Trophoblast cell (in vitro differentiated cells and primary cell): Measurements from ENCODE around the gene CFAP92.
A peak's percentile ranks its signal among the peaks of the same experiment; 100 is the strongest.

Source experiments
- DNase-seq, 2 donors: peaks; one replicate each; pipeline ENCODE4 v3.0.0-alpha.2; 2016
- H2AFZ ChIP-seq: 2 replicates; pipeline ENCODE4 v1.6.1; 2013; ENCODE audit warnings: low read length, moderate library complexity, mild to moderate bottlenecking; ENCODE audit not compliant: insufficient read depth, poor library complexity
- H2AK5ac ChIP-seq: 2 replicates; pipeline ENCODE4 v1.6.1; 2013; ENCODE audit warnings: mild to moderate bottlenecking, low read length
- H2BK120ac ChIP-seq: 2 replicates; pipeline ENCODE4 v1.6.1; 2013; ENCODE audit warnings: low read length, mild to moderate bottlenecking, moderate library complexity; ENCODE audit not compliant: insufficient read depth, poor library complexity
- H2BK12ac ChIP-seq: 2 replicates; pipeline ENCODE4 v1.6.1; 2013; ENCODE audit warnings: mild to moderate bottlenecking, low read length, moderate library complexity
- H2BK5ac ChIP-seq: 2 replicates; pipeline ENCODE4 v1.6.1; 2013; ENCODE audit warnings: low read length, low read depth, moderate library complexity, mild to moderate bottlenecking; ENCODE audit not compliant: poor library complexity
- H3K14ac ChIP-seq: 2 replicates; pipeline ENCODE4 v1.6.1; 2013; ENCODE audit warnings: mild to moderate bottlenecking, low read length
- H3K18ac ChIP-seq: 2 replicates; pipeline ENCODE4 v1.6.1; 2013; ENCODE audit warnings: mild to moderate bottlenecking, low read length
- H3K23ac ChIP-seq: 2 replicates; pipeline ENCODE4 v1.6.1; 2013; ENCODE audit warnings: low read length
- H3K27ac ChIP-seq: 2 replicates; pipeline ENCODE4 v1.5.1; 2013; ENCODE audit warnings: low read depth, mild to moderate bottlenecking, inconsistent platforms, low read length, moderate library complexity
- H3K27me3 ChIP-seq: 2 replicates; pipeline ENCODE4 v1.6.1; 2013; ENCODE audit warnings: inconsistent platforms, mild to moderate bottlenecking, low read length, moderate library complexity; ENCODE audit not compliant: insufficient read depth
- H3K36me3 ChIP-seq, 2 experiments: 1 replicate in 1 of 2; 2 replicates in 1 of 2; pipeline ENCODE4 v1.6.1; 2013; ENCODE audit warnings: low read length in 2 of 2, mild to moderate bottlenecking in 2 of 2, moderate library complexity in 1 of 2; ENCODE audit not compliant: insufficient read depth in 2 of 2, control insufficient read depth in 1 of 2
- H3K4ac ChIP-seq: 2 replicates; pipeline ENCODE4 v1.6.1; 2013; ENCODE audit warnings: low read depth, mild to moderate bottlenecking, low read length, moderate library complexity
- H3K4me1 ChIP-seq, 2 experiments: 1 replicate in 1 of 2; 2 replicates in 1 of 2; pipeline ENCODE4 v1.6.1; 2013; ENCODE audit warnings: low read length in 2 of 2, mild to moderate bottlenecking in 2 of 2, moderate library complexity in 1 of 2; ENCODE audit not compliant: insufficient read depth in 2 of 2, control insufficient read depth in 1 of 2
- H3K4me2 ChIP-seq: 2 replicates; pipeline ENCODE4 v1.6.1; 2013; ENCODE audit warnings: inconsistent platforms, mild to moderate bottlenecking, low read length, moderate library complexity
- H3K4me3 ChIP-seq: 2 replicates; pipeline ENCODE4 v1.5.1; 2013; ENCODE audit warnings: mild to moderate bottlenecking, low read depth, low read length, inconsistent platforms
- H3K79me1 ChIP-seq: one replicate; pipeline ENCODE4 v1.6.1; 2013; ENCODE audit warnings: low read length
- H3K79me2 ChIP-seq: 2 replicates; pipeline ENCODE4 v1.6.1; 2013; ENCODE audit warnings: low read length, mild to moderate bottlenecking; ENCODE audit not compliant: control insufficient read depth, insufficient read depth, poor library complexity
- H3K9ac ChIP-seq: 2 replicates; pipeline ENCODE4 v1.6.1; 2013; ENCODE audit warnings: mild to moderate bottlenecking, low read length
- H3K9me3 ChIP-seq: 2 replicates; pipeline ENCODE4 v1.6.1; 2013; ENCODE audit warnings: low read depth, mild to moderate bottlenecking, control low read depth, inconsistent platforms, low read length; ENCODE audit not compliant: insufficient read depth
- H4K12ac ChIP-seq: 2 replicates; pipeline ENCODE4 v1.6.1; 2013; ENCODE audit warnings: low read depth, mild to moderate bottlenecking, low read length, moderate library complexity
- H4K8ac ChIP-seq: 2 replicates; pipeline ENCODE4 v1.6.1; 2013; ENCODE audit warnings: low read depth, mild to moderate bottlenecking, low read length, moderate library complexity
- H4K91ac ChIP-seq: one replicate; pipeline ENCODE4 v1.6.1; 2013; ENCODE audit warnings: low read depth, mild to moderate bottlenecking, low read length, moderate library complexity
- WGBS: extraction: QIAGEN DNeasy Blood & Tissue Kit; methylation state at CpG from one replicate; pipeline ENCODE4 v1.1.7; 2013; ENCODE audit warnings: missing lambda C conversion rate; ENCODE audit not compliant: insufficient read length, insufficient coverage; ENCODE audit errors: extremely low coverage; 5-methylcytosine and 5-hydroxymethylcytosine counted together

CFAP92 gene

DNA sequence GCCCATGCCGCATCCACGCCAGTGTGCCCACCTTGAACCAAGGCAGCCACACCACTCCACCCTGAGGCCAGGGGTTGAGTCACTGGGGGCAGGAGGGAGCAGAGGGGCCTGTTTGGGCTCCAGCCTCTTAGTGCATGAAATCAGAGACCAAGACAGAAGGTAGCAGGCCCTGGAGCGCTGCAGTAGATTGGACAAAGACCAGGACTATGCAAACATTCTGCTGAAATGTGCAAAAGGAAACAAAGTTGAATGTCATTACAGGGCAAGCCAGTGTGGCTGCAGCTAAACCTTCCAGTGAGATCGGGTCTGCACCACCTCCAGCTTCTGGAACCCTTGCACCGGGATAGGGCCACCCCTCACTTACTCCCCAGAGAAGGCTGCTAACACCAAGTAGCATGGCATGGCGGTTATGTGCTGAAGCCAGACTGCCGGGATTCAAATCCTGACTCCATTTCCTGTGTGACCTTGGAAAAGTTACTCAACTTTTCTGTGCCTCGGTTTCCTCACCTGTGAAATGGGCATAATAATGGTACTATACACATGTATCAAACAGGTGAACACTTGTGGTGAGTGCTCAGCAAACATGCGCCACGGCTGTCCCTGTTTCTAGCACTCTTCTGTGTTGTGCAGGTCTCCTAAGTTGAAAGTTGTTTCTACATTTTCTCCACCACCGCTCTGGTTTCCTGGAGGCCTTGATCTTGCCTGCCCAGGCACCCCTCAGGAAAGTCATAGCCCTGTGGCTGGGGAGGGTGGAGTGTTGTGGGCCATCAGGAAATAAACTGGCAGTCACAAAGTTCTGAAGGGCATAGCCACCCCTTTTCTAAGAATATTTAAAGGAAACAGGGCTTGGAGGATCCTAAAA is 41.7 kb upstream of the CFAP92 start:
- Histone ChIP-seq H3K9me3 (peaks cover 3% of the 10 kb centered on the region), H3K79me2 (no peaks in the 10 kb centered on the region), H2BK5ac (no peak overlapping the region), H4K91ac (no peak overlapping the region), H2AK5ac (no peak overlapping the region), H2BK12ac (no peak overlapping the region), H4K12ac (no peak overlapping the region), H3K27ac (no peak overlapping the region), H3K4ac (no peak overlapping the region), H3K14ac (no peak overlapping the region), H4K8ac (no peak overlapping the region), H3K36me3 (no peaks in the 10 kb centered on the region), H2BK120ac (no peak overlapping the region), H3K23ac (no peak overlapping the region), H3K4me1 (no peaks in the 10 kb centered on the region), H3K79me1 (no peaks in the 10 kb centered on the region), H3K4me2 (no peak overlapping the region), H2AFZ (no peak overlapping the region), H3K18ac (no peak overlapping the region), H3K9ac (no peak overlapping the region), H3K4me3 (peak overlapping the region; percentile 7), H3K27me3 (no peaks in the 10 kb centered on the region)
- DNase-seq, result no peak
- WGBS, result no CpG with 5 or more reads among the region's 11 CpGs

DNA sequence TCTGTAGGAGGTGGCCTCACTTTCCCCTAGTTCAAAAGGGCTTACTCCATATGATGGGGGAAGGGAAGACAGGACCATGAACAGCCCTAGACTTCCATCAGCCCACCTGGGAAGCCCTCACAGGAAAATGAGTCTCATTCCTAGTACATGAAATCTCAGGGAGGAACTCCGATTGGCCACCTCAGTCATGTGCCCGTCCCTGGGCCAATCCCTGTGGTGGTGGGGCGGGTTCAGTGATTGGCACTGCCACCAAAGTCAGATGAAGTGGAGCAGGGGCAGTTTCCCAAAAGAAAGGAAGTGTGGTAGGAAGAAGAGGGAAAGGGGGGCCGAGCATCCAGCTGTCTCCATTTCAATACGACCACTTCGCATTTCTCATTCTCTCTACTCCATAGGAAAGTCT is 40.8 kb upstream of the CFAP92 start:
- no CpG with 5 or more reads among the region's 6 CpGs for WGBS
- Histone ChIP-seq H4K91ac (no peak overlapping the region), H3K9ac (no peak overlapping the region), H2BK120ac (no peak overlapping the region), H2BK5ac (no peak overlapping the region), H3K9me3 (peaks cover 3% of the 10 kb centered on the region), H2AFZ (no peak overlapping the region), H3K4ac (no peak overlapping the region), H3K27ac (no peak overlapping the region), H3K18ac (no peak overlapping the region), H3K14ac (no peak overlapping the region), H3K4me1 (no peaks in the 10 kb centered on the region), H3K79me1 (no peaks in the 10 kb centered on the region), H2AK5ac (no peak overlapping the region), H2BK12ac (no peak overlapping the region), H3K23ac (no peak overlapping the region), H3K4me2 (no peak overlapping the region), H4K8ac (no peak overlapping the region), H3K79me2 (no peaks in the 10 kb centered on the region), H3K27me3 (no peaks in the 10 kb centered on the region), H4K12ac (no peak overlapping the region), H3K4me3 (no peak overlapping the region), H3K36me3 (no peaks in the 10 kb centered on the region)
- DNase-seq, result no peak

DNA sequence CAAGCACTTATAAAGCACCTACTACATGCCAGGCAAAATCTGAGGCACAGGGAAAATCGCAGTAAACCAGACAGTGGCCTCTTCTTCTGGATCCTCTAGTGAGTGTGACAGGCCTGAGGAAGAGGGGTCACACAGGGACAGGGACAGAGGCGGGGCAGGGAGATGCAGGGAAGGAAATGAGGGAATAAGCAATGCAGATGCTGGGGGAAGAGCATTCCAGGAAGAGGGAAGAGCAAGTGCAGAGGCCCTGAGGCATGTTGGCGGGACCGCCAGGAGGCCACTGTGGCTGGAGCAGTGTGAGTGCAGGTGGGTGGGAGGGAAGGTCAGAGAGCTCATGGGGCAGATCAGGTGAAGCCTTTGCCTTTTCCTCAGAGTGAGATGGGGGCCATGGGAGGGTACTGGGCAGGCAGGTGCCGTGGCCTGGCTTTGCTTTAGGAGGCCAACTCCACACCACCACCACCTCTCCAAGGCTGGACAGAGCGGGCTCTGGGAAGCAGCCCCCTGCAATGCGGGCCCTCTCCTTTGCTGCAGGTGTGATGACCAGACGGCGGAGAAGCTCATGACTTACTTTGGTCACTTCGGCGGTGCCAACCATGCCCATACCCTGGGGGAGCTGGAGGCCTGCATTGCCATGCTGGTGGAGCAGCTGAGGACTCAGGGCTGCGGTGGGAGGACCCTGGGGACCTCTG is 39.9 kb upstream of the CFAP92 start:
- WGBS, result no CpG with 5 or more reads among the region's 12 CpGs
- no peaks in the 10 kb centered on the region for H3K79me1 ChIP-seq
- no peak overlapping the region for H2BK12ac ChIP-seq
- no peak overlapping the region for H4K91ac ChIP-seq
- no peaks in the 10 kb centered on the region for H3K36me3 ChIP-seq
- H4K8ac ChIP-seq, result no peak overlapping the region
- no peak overlapping the region for H3K4me2 ChIP-seq
- H2BK120ac ChIP-seq, result no peak overlapping the region
- H3K9me3 ChIP-seq, result peaks cover 3% of the 10 kb centered on the region
- H3K4me1 ChIP-seq, result no peaks in the 10 kb centered on the region
- no peak overlapping the region for H2AK5ac ChIP-seq
- no peaks in the 10 kb centered on the region for H3K79me2 ChIP-seq
- no peak overlapping the region for H3K4ac ChIP-seq
- H4K12ac ChIP-seq, result no peak overlapping the region
- H3K23ac ChIP-seq, result no peak overlapping the region
- no peak overlapping the region for H2BK5ac ChIP-seq
- no peak overlapping the region for H3K9ac ChIP-seq
- no peak for DNase-seq
- H3K27ac ChIP-seq, result no peak overlapping the region
- H2AFZ ChIP-seq, result no peak overlapping the region
- H3K27me3 ChIP-seq, result no peaks in the 10 kb centered on the region
- no peak overlapping the region for H3K14ac ChIP-seq
- no peak overlapping the region for H3K18ac ChIP-seq
- H3K4me3 ChIP-seq, result peak overlapping the region; percentile 47

DNA sequence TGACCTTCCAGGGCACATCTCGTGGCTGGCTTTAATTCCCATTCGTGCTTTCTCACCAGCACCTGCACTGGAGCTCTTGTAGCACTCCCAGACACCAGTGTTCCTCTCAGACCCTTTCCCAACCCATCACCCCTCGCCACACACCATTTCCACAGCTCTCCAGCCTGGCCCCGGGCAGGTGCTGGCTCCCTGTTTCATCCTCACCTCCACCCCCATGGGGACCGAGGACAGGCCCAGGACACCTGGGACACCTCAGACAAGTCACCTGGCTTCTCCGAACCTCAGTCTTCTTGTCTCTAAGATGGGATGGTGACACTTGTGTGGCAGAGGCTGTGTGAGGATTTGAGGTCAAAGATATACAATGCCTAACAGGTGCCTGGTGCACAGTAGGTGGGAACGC is 39.3 kb upstream of the CFAP92 start:
- Histone ChIP-seq H3K9me3 (peaks cover 3% of the 10 kb centered on the region), H3K14ac (no peak overlapping the region), H3K79me2 (no peaks in the 10 kb centered on the region), H3K27me3 (no peaks in the 10 kb centered on the region), H2BK5ac (no peak overlapping the region), H3K9ac (no peak overlapping the region), H3K4me2 (no peak overlapping the region), H3K4me3 (no peak overlapping the region), H2BK12ac (no peak overlapping the region), H3K4me1 (no peaks in the 10 kb centered on the region), H3K23ac (no peak overlapping the region), H2AFZ (no peak overlapping the region), H4K8ac (no peak overlapping the region), H3K18ac (no peak overlapping the region), H3K4ac (no peak overlapping the region), H4K12ac (no peak overlapping the region), H2BK120ac (no peak overlapping the region), H3K79me1 (no peaks in the 10 kb centered on the region), H3K27ac (no peak overlapping the region), H2AK5ac (no peak overlapping the region), H4K91ac (no peak overlapping the region), H3K36me3 (no peaks in the 10 kb centered on the region)
- no CpG with 5 or more reads among the region's 7 CpGs for WGBS
- DNase-seq, result no peak
